Thyroid gland (tissue), 4 donors: ENCODE results near the gene PDGFB. TPM values are rescaled to one million over a fixed set of nuclear protein-coding genes. Genes with fewer than 3 reads are reported as not detected.

ENCODE experiments used
- DNase-seq, 2 donors: peaks; one replicate each; pipeline ENCODE4 v3.0.0-alpha.2; 2019
- H3K27ac ChIP-seq, 3 donors: fragments of 200-600 bp; sonication (generic); 1 replicate in 2 of 3; 2 replicates in 1 of 3; pipeline ENCODE4 v1.5.1; 2016 to 2019; ENCODE audit warnings: mild to moderate bottlenecking in 1 of 3, moderate library complexity in 1 of 3
- H3K27me3 ChIP-seq: fragments of 200-600 bp; sonication (generic); one replicate; pipeline ENCODE4 v1.5.1; 2019
- H3K36me3 ChIP-seq, 2 donors: fragments of 200-600 bp; sonication (generic); one replicate each; pipeline ENCODE4 v1.5.1; 2016 to 2019
- H3K4me1 ChIP-seq, 2 donors: fragments of 200-600 bp; sonication (generic); one replicate each; pipeline ENCODE4 v1.5.1; 2017 to 2019
- H3K4me3 ChIP-seq, 3 donors: fragments of 200-600 bp; sonication (generic); replicated peaks in 1 of 3; 1 replicate in 2 of 3; 2 replicates in 1 of 3; pipeline ENCODE4 v1.5.1; 2016; ENCODE audit warnings: mild to moderate bottlenecking in 1 of 3
- H3K9me3 ChIP-seq: fragments of 200-600 bp; sonication (generic); one replicate; pipeline ENCODE4 v1.5.1; 2017
- CTCF ChIP-seq, 6 experiments: fragments of 200-600 bp in 3 of 6; fragments of 450-650 bp in 3 of 6; sonication (generic) in 3 of 6; IDR thresholded peaks; one replicate each; pipeline ENCODE4 v1.5.1; 2016 to 2019; ENCODE audit warnings: antibody characterized with exemption in 6 of 6, mild to moderate bottlenecking in 2 of 6, inconsistent platforms in 1 of 6, moderate library complexity in 1 of 6
- POLR2A ChIP-seq, 2 donors: fragments of 450-650 bp; IDR thresholded peaks; one replicate each; pipeline ENCODE4 v1.6.1; 2017; ENCODE audit warnings: antibody characterized with exemption in 2 of 2, mild to moderate bottlenecking in 2 of 2, moderate library complexity in 1 of 2
- WGBS, 2 donors: methylation state at CpG; one replicate each; pipeline ENCODE4 v1.1.5; 2017; 5-methylcytosine and 5-hydroxymethylcytosine counted together
- intact Hi-C: fragments of 100-400 bp; cut with DNase I; formaldehyde crosslinking; loops from one replicate; pipeline ENCODE4 v1.15.1; 2023
- total RNA-seq, 4 donors: library from RNA; depleted of rRNA; stranded (reverse); fragments of >200 nt; gene quantifications; one replicate each; pipeline ENCODE4 v1.2.3, GENCODE V29; 2016

The PDGFB gene
- total RNA-seq, 4 donors from 2014 or later: 3.6 to 10.5 (median 3.9) TPM

- no peaks in the 10 kb centered on the region for H3K36me3 ChIP-seq
- no peaks in the 10 kb centered on the region for H3K27me3 ChIP-seq
- H3K9me3 ChIP-seq: no peaks in the 10 kb centered on the region
- intact Hi-C loops: no loop called here
- TF ChIP-seq POLR2A (IDR thresholded peaks at IDR 0.05) (no peak), CTCF (IDR thresholded peaks at IDR 0.05) (no peak)
- H3K4me3 ChIP-seq: no peak overlapping the region
- no peak overlapping the region for H3K27ac ChIP-seq
- no peak for DNase-seq
- 65 to 78% methylated on average over 19 to 22 of the region's 22 CpGs for WGBS, 2 donors
- H3K4me1 ChIP-seq: peaks cover 9 to 38% of the 10 kb centered on the region in 2 donors
Observed at GRCh38 chr22:39251762-39252460, 7.1 kb upstream of the PDGFB start.

DNA sequence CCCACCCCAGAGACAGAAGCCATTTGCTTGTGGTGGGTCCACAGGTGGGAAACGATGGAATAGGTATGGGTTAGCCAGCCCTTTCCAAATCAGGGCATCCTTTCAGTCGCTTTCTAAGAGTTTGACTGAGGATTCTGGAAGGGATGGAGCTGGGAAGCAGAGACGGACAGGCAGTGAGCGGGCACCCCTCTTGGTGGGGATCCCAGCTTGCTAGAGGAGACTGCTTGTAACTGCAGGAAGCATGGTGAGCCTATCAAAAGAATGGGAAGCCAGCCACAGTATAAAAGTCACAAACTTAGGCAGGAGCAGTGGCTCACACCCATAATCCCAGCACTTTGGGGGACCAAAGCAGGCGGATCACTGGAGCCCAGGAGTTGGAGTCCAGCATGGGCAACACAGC lies 6.1 kb upstream of the PDGFB start:
- TF ChIP-seq POLR2A (IDR thresholded peaks at IDR 0.05): no peak
- no peak for TF ChIP-seq CTCF (IDR thresholded peaks at IDR 0.05)
- Histone ChIP-seq H3K4me1 (peaks cover 9 to 38% of the 10 kb centered on the region in 2 donors), H3K9me3 (no peaks in the 10 kb centered on the region), H3K4me3 (no peak overlapping the region), H3K27ac (no peak overlapping the region), H3K36me3 (no peaks in the 10 kb centered on the region), H3K27me3 (no peaks in the 10 kb centered on the region)
- intact Hi-C loops: no loop called here
- no peak for DNase-seq
- 88 to 94% methylated on average over 4 to 5 of the region's 5 CpGs for WGBS, 2 donors

GRCh38 chr22:39250131-39250530 lies 5.3 kb upstream of the PDGFB start:
- H3K4me1 ChIP-seq: peaks cover 9 to 34% of the 10 kb centered on the region in 2 donors
- H3K9me3 ChIP-seq: no peaks in the 10 kb centered on the region
- H3K4me3 ChIP-seq: no peak overlapping the region
- no peaks in the 10 kb centered on the region for H3K36me3 ChIP-seq
- no peaks in the 10 kb centered on the region for H3K27me3 ChIP-seq
- WGBS, 2 donors: 48 to 53% methylated on average over 4 to 6 of the region's 8 CpGs
- H3K27ac ChIP-seq: peak overlapping the region in 1 of 3 donors; percentile 17
- intact Hi-C loops: no loop called here
- TF ChIP-seq POLR2A (IDR thresholded peaks at IDR 0.05) (no peak), CTCF (IDR thresholded peaks at IDR 0.05) (no peak)
- DNase-seq: no peak

- TF ChIP-seq POLR2A (IDR thresholded peaks at IDR 0.05) (no peak), CTCF (IDR thresholded peaks at IDR 0.05) (no peak)
- H3K27me3 ChIP-seq: no peaks in the 10 kb centered on the region
- no peak overlapping the region for H3K4me3 ChIP-seq
- no peak for DNase-seq
- no peak overlapping the region for H3K27ac ChIP-seq
- WGBS, 2 donors: 73 to 91% methylated on average over 12 of the region's 12 CpGs
- intact Hi-C loops: loop anchor here (10.0 kb wide), 2 partner anchors 46 to 276 kb away; partner anchors contain the start of gene ATF4
- no peaks in the 10 kb centered on the region for H3K9me3 ChIP-seq
- H3K36me3 ChIP-seq: no peaks in the 10 kb centered on the region
- peaks cover 9 to 31% of the 10 kb centered on the region in 2 donors for H3K4me1 ChIP-seq
Observed at GRCh38 chr22:39249086-39249704, 4.4 kb upstream of the PDGFB start.

GRCh38 chr22:39248254-39248653 lies 3.5 kb upstream of the PDGFB start:
- TF ChIP-seq POLR2A (IDR thresholded peaks at IDR 0.05): no peak
- no peak for TF ChIP-seq CTCF (IDR thresholded peaks at IDR 0.05)
- no peaks in the 10 kb centered on the region for H3K9me3 ChIP-seq
- H3K4me1 ChIP-seq: peaks cover 7 to 30% of the 10 kb centered on the region in 2 donors
- 48 to 61% methylated on average over 5 of the region's 5 CpGs for WGBS, 2 donors
- H3K36me3 ChIP-seq: no peaks in the 10 kb centered on the region
- intact Hi-C loops: loop anchor here (10.0 kb wide), 2 partner anchors 47 to 277 kb away; partner anchors contain the start of gene ATF4
- no peak overlapping the region for H3K4me3 ChIP-seq
- no peak for DNase-seq
- H3K27ac ChIP-seq: no peak overlapping the region
- H3K27me3 ChIP-seq: no peaks in the 10 kb centered on the region
